ENCODE results near the gene ZFAND2A. TPM values are rescaled to one million over a fixed set of nuclear protein-coding genes. Genes with fewer than 3 reads are reported as not detected.

Gene ZFAND2A
- total RNA-seq, 1 experiment from 2014 or later: 40.7 TPM

DNA sequence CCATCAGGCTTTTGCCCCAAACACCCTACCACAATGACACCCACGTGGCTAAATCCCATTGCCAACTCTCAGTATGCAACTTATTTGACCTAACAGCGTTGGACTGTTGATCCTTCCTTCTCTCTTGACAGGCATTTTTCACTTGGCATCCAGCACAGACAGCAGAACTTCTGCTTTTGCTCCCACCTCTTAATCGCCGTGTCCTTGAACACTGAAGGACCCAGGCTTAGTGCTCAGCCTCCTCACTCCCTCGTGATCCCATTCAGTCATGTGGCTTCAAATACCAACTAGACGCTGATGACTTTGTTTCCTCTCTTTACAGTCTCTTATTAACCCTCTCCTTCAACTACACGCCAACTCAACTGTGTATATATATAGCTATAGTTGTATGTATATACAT, 25.0 kb downstream of the ZFAND2A start:
- TF ChIP-seq CTCF (IDR thresholded peaks at IDR 0.05; ENCODE audit: unreplicated experiment): no peak
- H3K27ac Mint-ChIP-seq (ENCODE audit: low read depth, unreplicated experiment): no peak overlapping the region
- no TSS peak for BruUV-seq (replicated peaks)
- no peak overlapping the region for H3K4me3 Mint-ChIP-seq (ENCODE audit: unreplicated experiment)
- ChIA-PET CTCF (interaction anchor here (0.7 to 1.2 kb wide), 3 partner anchors 49 to 1625 kb away, joined by 3 to 9 read pairs (median 3); no protein-coding TSS in a partner anchor), POLR2A (no interaction called here)
- no peaks in the 10 kb centered on the region for H3K27me3 Mint-ChIP-seq (ENCODE audit: insufficient read depth, unreplicated experiment)
- no peak for DNase-seq (ENCODE audit: unreplicated experiment)
- intact Hi-C loops (cut with micrococcal nuclease): loop anchor here (5.0 kb wide), 1 partner anchor 48 kb away; the partner anchor contains the start of gene GPER1
- peaks cover 13% of the 10 kb centered on the region for H3K36me3 Mint-ChIP-seq (ENCODE audit: insufficient read depth, unreplicated experiment)
- peaks cover 11% of the 10 kb centered on the region for H3K4me1 Mint-ChIP-seq (ENCODE audit: insufficient read depth, unreplicated experiment)
- peaks cover 6% of the 10 kb centered on the region for H3K9me3 Mint-ChIP-seq (ENCODE audit: unreplicated experiment)

- no peak for DNase-seq (ENCODE audit: unreplicated experiment)
- ChIA-PET POLR2A (no interaction called here), CTCF (interaction anchor here (1.1 kb wide), 1 partner anchor 45 kb away, joined by 3 read pairs; no protein-coding TSS in a partner anchor)
- BruUV-seq (replicated peaks): no TSS peak
- H3K27me3 Mint-ChIP-seq (ENCODE audit: insufficient read depth, unreplicated experiment): no peaks in the 10 kb centered on the region
- H3K4me1 Mint-ChIP-seq (ENCODE audit: insufficient read depth, unreplicated experiment): peaks cover 3% of the 10 kb centered on the region
- H3K4me3 Mint-ChIP-seq (ENCODE audit: unreplicated experiment): no peak overlapping the region
- H3K36me3 Mint-ChIP-seq (ENCODE audit: insufficient read depth, unreplicated experiment): peaks cover 20% of the 10 kb centered on the region
- H3K27ac Mint-ChIP-seq (ENCODE audit: low read depth, unreplicated experiment): no peak overlapping the region
- TF ChIP-seq CTCF (IDR thresholded peaks at IDR 0.05; ENCODE audit: unreplicated experiment): no peak
- intact Hi-C loops (cut with micrococcal nuclease): no loop called here
- H3K9me3 Mint-ChIP-seq (ENCODE audit: unreplicated experiment): peaks cover 6% of the 10 kb centered on the region
Observed at GRCh38 chr7:1131471-1132265, 28.3 kb downstream of the ZFAND2A start.

- no TSS peak for BruUV-seq (replicated peaks)
- peaks cover 6% of the 10 kb centered on the region for H3K9me3 Mint-ChIP-seq (ENCODE audit: unreplicated experiment)
- H3K27ac Mint-ChIP-seq (ENCODE audit: low read depth, unreplicated experiment): no peak overlapping the region
- H3K36me3 Mint-ChIP-seq (ENCODE audit: insufficient read depth, unreplicated experiment): peaks cover 28% of the 10 kb centered on the region
- TF ChIP-seq CTCF (IDR thresholded peaks at IDR 0.05; ENCODE audit: unreplicated experiment): no peak
- ChIA-PET CTCF (interaction anchor here (0.5 kb wide), 1 partner anchor 205 kb away, joined by 3 read pairs; no protein-coding TSS in a partner anchor), POLR2A (interaction anchor here (1.0 kb wide), 1 partner anchor 30 kb away, joined by 3 read pairs; the partner anchor contains the start of gene ZFAND2A)
- intact Hi-C loops (cut with micrococcal nuclease): no loop called here
- no peak overlapping the region for H3K4me3 Mint-ChIP-seq (ENCODE audit: unreplicated experiment)
- no peaks in the 10 kb centered on the region for H3K4me1 Mint-ChIP-seq (ENCODE audit: insufficient read depth, unreplicated experiment)
- no peak for DNase-seq (ENCODE audit: unreplicated experiment)
- H3K27me3 Mint-ChIP-seq (ENCODE audit: insufficient read depth, unreplicated experiment): no peaks in the 10 kb centered on the region
Observed at GRCh38 chr7:1130021-1130990, 29.7 kb downstream of the ZFAND2A start.

DNA sequence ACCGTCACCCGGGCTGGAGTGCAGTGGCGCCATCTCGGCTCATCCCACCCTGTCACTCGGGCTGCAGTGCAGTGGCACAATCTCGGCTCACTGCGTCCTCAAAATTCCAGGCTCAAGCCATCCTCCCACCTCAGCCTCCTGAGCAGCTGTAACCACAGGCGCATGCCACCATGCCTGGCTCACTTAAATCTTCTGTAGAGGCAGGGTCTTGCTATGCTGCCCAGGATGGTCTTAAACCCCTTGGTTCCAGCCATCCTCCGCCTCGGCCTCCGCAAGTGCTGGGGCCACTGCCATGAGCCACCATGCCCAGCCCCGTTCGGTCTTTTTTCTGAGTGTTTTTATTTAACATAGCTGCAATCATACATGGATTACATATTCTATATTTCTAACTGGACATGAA, 30.6 kb downstream of the ZFAND2A start:
- no peaks in the 10 kb centered on the region for H3K27me3 Mint-ChIP-seq (ENCODE audit: insufficient read depth, unreplicated experiment)
- ChIA-PET POLR2A (interaction anchor here (1.0 kb wide), 1 partner anchor 31 kb away, joined by 3 read pairs; the partner anchor contains the start of gene ZFAND2A), CTCF (no interaction called here)
- BruUV-seq (replicated peaks): no TSS peak
- DNase-seq (ENCODE audit: unreplicated experiment): no peak
- H3K4me3 Mint-ChIP-seq (ENCODE audit: unreplicated experiment): no peak overlapping the region
- H3K4me1 Mint-ChIP-seq (ENCODE audit: insufficient read depth, unreplicated experiment): no peaks in the 10 kb centered on the region
- H3K27ac Mint-ChIP-seq (ENCODE audit: low read depth, unreplicated experiment): no peak overlapping the region
- peaks cover 28% of the 10 kb centered on the region for H3K36me3 Mint-ChIP-seq (ENCODE audit: insufficient read depth, unreplicated experiment)
- no peak for TF ChIP-seq CTCF (IDR thresholded peaks at IDR 0.05; ENCODE audit: unreplicated experiment)
- H3K9me3 Mint-ChIP-seq (ENCODE audit: unreplicated experiment): peaks cover 6% of the 10 kb centered on the region
- intact Hi-C loops (cut with micrococcal nuclease): no loop called here
